Measurements from ENCODE around the gene MBNL2.

DNA sequence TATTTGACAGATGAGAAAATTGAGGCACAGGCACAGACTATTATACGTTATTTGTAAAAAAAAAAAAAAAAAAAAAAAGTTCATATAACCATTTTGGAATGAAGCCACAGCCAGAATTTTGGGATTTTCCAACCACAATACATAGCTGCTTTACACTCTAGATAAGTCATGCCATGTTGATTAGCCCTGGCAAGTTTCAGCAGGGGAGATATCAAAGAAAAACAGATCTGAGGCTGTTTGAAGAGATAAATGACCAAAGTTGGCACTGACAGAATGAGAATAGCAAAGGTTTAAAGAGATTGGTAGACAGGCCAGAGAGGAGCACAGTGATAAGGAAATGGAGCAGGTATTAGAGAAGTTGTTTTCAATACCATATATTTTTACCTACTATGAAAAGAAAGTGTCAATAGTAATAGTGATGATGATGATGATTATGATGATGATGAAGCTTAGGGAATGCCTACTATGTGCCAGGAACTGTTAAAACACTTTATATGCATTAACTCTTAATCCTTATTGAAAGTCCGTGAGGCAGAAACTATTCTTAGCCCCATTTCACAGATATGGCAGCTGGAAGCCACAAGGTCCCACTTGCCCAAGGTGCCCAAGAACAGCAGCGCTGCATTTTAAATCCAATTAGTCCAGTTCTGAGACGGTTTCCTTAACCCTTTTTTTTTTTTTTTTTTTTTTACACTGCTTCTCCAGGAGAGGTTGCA is 105.5 kb downstream of the MBNL2 start:
- TF ChIP-seq POLR2A (IDR thresholded peaks at IDR 0.05), result no peak
- no peak for TF ChIP-seq POLR2AphosphoS5 (IDR thresholded peaks at IDR 0.05)
